Kidney epithelial cell (primary cell): ENCODE data around the gene DCHS2. TPM values are rescaled to one million over a fixed set of nuclear protein-coding genes. Genes with fewer than 3 reads are reported as not detected.
A peak's percentile ranks its signal among the peaks of the same experiment; 100 is the strongest.

ENCODE experiments used
- DNase-seq: peaks from one replicate; pipeline ENCODE4 v3.0.0-alpha.2; 2010; ENCODE audit warnings: low read depth
- H3K27me3 ChIP-seq: 2 replicates; pipeline ENCODE4 v1.6.0; 2011; ENCODE audit warnings: low read length; ENCODE audit not compliant: control insufficient read depth, insufficient read depth
- H3K36me3 ChIP-seq: 2 replicates; pipeline ENCODE4 v1.5.1; 2011; ENCODE audit warnings: low read length; ENCODE audit not compliant: control insufficient read depth, insufficient read depth
- H3K4me3 ChIP-seq: 2 replicates; pipeline ENCODE4 v1.5.1; 2011; ENCODE audit warnings: low read depth, mild to moderate bottlenecking, control low read depth, low read length
- CTCF ChIP-seq: IDR thresholded peaks from 2 replicates; pipeline ENCODE4 v1.5.1; 2011; ENCODE audit warnings: mild to moderate bottlenecking, moderate library complexity, low read length, control low read depth, inconsistent platforms; ENCODE audit not compliant: insufficient read depth, poor library complexity, severe bottlenecking
- total RNA-seq: library from RNA; depleted of rRNA; stranded (reverse); fragments of >200 nt; gene quantifications from 2 replicates; pipeline ENCODE4 v1.2.3, GENCODE V29; 2015

Gene DCHS2
- total RNA-seq, 1 donor from 2014 or later, result 0.75 TPM

- no peak for DNase-seq
- no peaks in the 10 kb centered on the region for H3K36me3 ChIP-seq
- TF ChIP-seq CTCF, result peak; percentile 10
- H3K27me3 ChIP-seq, result no peaks in the 10 kb centered on the region
- H3K4me3 ChIP-seq, result no peak overlapping the region
Measured at GRCh38 chr4:154254999-154255398, 236.6 kb downstream of the DCHS2 start.

GRCh38 chr4:154234576-154234975, 257.0 kb downstream of the DCHS2 start:
- Histone ChIP-seq H3K27me3 (no peaks in the 10 kb centered on the region), H3K36me3 (no peaks in the 10 kb centered on the region), H3K4me3 (no peak overlapping the region)
- no peak for TF ChIP-seq CTCF
- DNase-seq, result no peak

GRCh38 chr4:154231806-154232478, 259.7 kb downstream of the DCHS2 start:
- no peak for DNase-seq
- H3K36me3 ChIP-seq, result no peaks in the 10 kb centered on the region
- no peak for TF ChIP-seq CTCF
- no peak overlapping the region for H3K4me3 ChIP-seq
- no peaks in the 10 kb centered on the region for H3K27me3 ChIP-seq

GRCh38 chr4:154230723-154231122, 260.9 kb downstream of the DCHS2 start:
- Histone ChIP-seq H3K36me3 (no peaks in the 10 kb centered on the region), H3K4me3 (no peak overlapping the region), H3K27me3 (no peaks in the 10 kb centered on the region)
- DNase-seq, result no peak
- TF ChIP-seq CTCF, result no peak

GRCh38 chr4:154230091-154230490, 261.5 kb downstream of the DCHS2 start:
- no peak overlapping the region for H3K4me3 ChIP-seq
- no peaks in the 10 kb centered on the region for H3K27me3 ChIP-seq
- TF ChIP-seq CTCF, result no peak
- no peak for DNase-seq
- no peaks in the 10 kb centered on the region for H3K36me3 ChIP-seq

GRCh38 chr4:154222875-154223274, 268.7 kb downstream of the DCHS2 start:
- H3K36me3 ChIP-seq, result no peaks in the 10 kb centered on the region
- no peak for TF ChIP-seq CTCF

More at GRCh38 chr4:154222875-154223274, 268.7 kb downstream of the DCHS2 start:
- no peak overlapping the region for H3K4me3 ChIP-seq
- no peak for DNase-seq
- no peaks in the 10 kb centered on the region for H3K27me3 ChIP-seq
